ENCODE results near the gene PLXND1.

DNA sequence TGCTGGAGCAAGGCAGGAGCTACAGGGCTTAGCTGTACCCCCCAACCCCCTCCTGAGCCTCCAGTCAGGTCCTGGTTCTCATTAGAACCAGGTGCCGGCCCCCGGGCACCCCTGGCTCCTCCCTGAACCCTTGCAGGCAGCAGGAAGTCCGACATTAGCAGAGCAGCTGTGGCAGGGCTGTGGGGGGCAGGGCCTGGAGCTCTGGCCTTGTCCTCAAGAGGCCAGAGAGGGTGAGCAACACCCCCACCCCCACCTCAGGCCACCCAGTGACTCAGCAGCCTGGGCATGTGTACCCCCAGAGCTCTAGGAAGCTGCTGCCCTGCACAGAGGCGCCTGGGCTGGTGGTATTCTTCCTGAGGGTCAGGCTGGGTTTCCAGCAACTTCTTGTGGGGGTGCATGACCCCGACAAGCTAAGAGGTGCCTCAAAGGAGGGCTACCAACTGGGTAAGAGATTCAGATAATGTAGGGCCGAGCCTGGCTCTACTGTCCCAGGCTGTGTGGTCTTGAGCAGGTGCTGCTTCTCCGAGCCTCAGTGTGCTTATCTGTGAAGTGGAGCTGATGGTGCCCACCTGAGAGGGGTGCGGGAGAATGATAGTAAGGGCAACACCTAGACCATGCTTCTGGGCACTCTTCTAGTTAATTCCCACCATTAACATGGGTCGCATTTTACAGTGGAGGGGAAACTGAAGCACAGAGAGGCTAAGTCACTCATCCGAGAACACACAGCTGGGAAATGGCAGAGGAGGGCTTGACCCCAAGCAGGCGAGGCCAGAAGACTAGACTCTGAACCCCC, 47.5 kb downstream of the PLXND1 start:
- TF ChIP-seq EP300 (IDR thresholded peaks at IDR 0.05; ENCODE audit: borderline replicate concordance), result no peak
- TF ChIP-seq, protein P1, sequence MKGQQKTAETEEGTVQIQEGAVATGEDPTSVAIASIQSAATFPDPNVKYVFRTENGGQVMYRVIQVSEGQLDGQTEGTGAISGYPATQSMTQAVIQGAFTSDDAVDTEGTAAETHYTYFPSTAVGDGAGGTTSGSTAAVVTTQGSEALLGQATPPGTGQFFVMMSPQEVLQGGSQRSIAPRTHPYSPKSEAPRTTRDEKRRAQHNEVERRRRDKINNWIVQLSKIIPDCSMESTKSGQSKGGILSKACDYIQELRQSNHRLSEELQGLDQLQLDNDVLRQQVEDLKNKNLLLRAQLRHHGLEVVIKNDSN (IDR thresholded peaks at IDR 0.05), result no peak

All from Ishikawa (cell line).